Measurements from ENCODE around the gene DAAM2. TPM values are rescaled to one million over a fixed set of nuclear protein-coding genes. Genes with fewer than 3 reads are reported as not detected.

The DAAM2 gene
- total and polyA plus RNA-seq, 2 donors (not counting 3 experiments of a cell fraction or from before 2014, with no cell fraction given), result 0.42 to 0.44 TPM

- H3K36me3 ChIP-seq (ENCODE audit: control insufficient read depth in 2 of 2, extremely low read depth in 1 of 2, insufficient read depth in 2 of 2, low read length in 2 of 2), result no peaks in the 10 kb centered on the region
- ChIA-PET POLR2A (no interaction called here), CTCF (no interaction called here)
- no peaks in the 10 kb centered on the region for H3K4me1 ChIP-seq (ENCODE audit: control insufficient read depth, extremely low read depth, insufficient read depth, low read length)
- FAIRE-seq (no peak), DNase-seq (ENCODE audit: low read depth, low spot score) (no peak)
- no peak overlapping the region for H3K4me3 ChIP-seq (replicated peaks in 1 of 3; ENCODE audit: insufficient read depth in 1 of 3, low read depth in 1 of 3, low read length in 3 of 3)
- H3K9me3 ChIP-seq (replicated peaks; ENCODE audit: control insufficient read depth, insufficient read depth, low read length), result no peaks in the 10 kb centered on the region
- dilution Hi-C loops (cut with MboI; ENCODE audit: extremely low pct_ligation_motif_present, low sequenced_read_pairs) (no loop called here), intact Hi-C loops (cut with micrococcal nuclease) (no loop called here)
- no TSS peak for BruUV-seq (replicated peaks)
- no peak overlapping the region for H3K9ac ChIP-seq (replicated peaks; ENCODE audit: extremely low read depth, insufficient read depth, low read length)
- TF ChIP-seq POLR2A (IDR thresholded peaks at IDR 0.05; ENCODE audit: low read depth, low read length) (no peak), JUN (IDR thresholded peaks at IDR 0.05; ENCODE audit: borderline replicate concordance, insufficient read depth, insufficient read length, low read depth) (no peak), GATA2 (IDR thresholded peaks at IDR 0.05; ENCODE audit: insufficient read depth, insufficient read length, low read depth, low read length) (no peak), MYC (IDR thresholded peaks at IDR 0.05; ENCODE audit: low read depth, low read length) (no peak), FOS (IDR thresholded peaks at IDR 0.05; ENCODE audit: borderline replicate concordance, insufficient read depth, low read length) (no peak), POLR2AphosphoS5 (IDR thresholded peaks at IDR 0.05; ENCODE audit: insufficient read depth, low read depth, low read length) (no peak), EZH2 (IDR thresholded peaks at IDR 0.05; ENCODE audit: borderline replicate concordance, low read depth, low read length, severe bottlenecking) (no peak)
- TF ChIP-seq, protein P1, sequence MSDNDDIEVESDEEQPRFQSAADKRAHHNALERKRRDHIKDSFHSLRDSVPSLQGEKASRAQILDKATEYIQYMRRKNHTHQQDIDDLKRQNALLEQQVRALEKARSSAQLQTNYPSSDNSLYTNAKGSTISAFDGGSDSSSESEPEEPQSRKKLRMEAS (IDR thresholded peaks at IDR 0.05; ENCODE audit: insufficient read depth, insufficient read length), result no peak
- TF ChIP-seq, protein P2, sequence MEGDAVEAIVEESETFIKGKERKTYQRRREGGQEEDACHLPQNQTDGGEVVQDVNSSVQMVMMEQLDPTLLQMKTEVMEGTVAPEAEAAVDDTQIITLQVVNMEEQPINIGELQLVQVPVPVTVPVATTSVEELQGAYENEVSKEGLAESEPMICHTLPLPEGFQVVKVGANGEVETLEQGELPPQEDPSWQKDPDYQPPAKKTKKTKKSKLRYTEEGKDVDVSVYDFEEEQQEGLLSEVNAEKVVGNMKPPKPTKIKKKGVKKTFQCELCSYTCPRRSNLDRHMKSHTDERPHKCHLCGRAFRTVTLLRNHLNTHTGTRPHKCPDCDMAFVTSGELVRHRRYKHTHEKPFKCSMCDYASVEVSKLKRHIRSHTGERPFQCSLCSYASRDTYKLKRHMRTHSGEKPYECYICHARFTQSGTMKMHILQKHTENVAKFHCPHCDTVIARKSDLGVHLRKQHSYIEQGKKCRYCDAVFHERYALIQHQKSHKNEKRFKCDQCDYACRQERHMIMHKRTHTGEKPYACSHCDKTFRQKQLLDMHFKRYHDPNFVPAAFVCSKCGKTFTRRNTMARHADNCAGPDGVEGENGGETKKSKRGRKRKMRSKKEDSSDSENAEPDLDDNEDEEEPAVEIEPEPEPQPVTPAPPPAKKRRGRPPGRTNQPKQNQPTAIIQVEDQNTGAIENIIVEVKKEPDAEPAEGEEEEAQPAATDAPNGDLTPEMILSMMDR (IDR thresholded peaks at IDR 0.05; ENCODE audit: extremely low read depth in 1 of 2, insufficient read depth in 1 of 2, low read depth in 1 of 2, low read length in 2 of 2), result no peak
- no peaks in the 10 kb centered on the region for H4K20me1 ChIP-seq (replicated peaks; ENCODE audit: control insufficient read depth, extremely low read depth, insufficient read depth, low read length)
- H2AFZ ChIP-seq (ENCODE audit: low read depth, low read length), result no peak overlapping the region
- no peak overlapping the region for H3K27ac ChIP-seq (ENCODE audit: insufficient read depth, low read depth, low read length)
- no peaks in the 10 kb centered on the region for H3K79me2 ChIP-seq (ENCODE audit: control insufficient read depth, insufficient read depth, low read length)
- no peaks in the 10 kb centered on the region for H3K27me3 ChIP-seq (ENCODE audit: control insufficient read depth in 2 of 2, insufficient read depth in 2 of 2, low read length in 2 of 2)
- no peaks in the 10 kb centered on the region for H3K9me1 ChIP-seq (replicated peaks; ENCODE audit: control insufficient read depth, extremely low read depth, insufficient read depth, low read length)
- no peak overlapping the region for H3K4me2 ChIP-seq (ENCODE audit: insufficient read depth, low read length)
Measured at GRCh38 chr6:39806278-39806677, 14.1 kb downstream of the DAAM2 start.
